HEK293 (cell line): ENCODE measurements around the gene CFAP57.

Experiments
- CTCF ChIA-PET: fragments of 350-600 bp; formaldehyde crosslinking; extraction: SDS; loops from one replicate; lab custom pipeline; 2021; ENCODE audit warnings: antibody characterized with exemption; lab: Yijun Ruan, JAX
- POLR2A ChIA-PET: fragments of 300-600 bp; formaldehyde crosslinking; extraction: SDS; loops from one replicate; lab custom pipeline; 2020; ENCODE audit warnings: antibody characterized with exemption, inconsistent platforms; lab: Yijun Ruan, JAX
- H3K27ac ChIP-seq: fragments of 200-500 bp; sonication (Bioruptor generic); 2 replicates; pipeline ENCODE4 v1.5.1; 2014; ENCODE audit warnings: low read depth, low read length, control low read depth, inconsistent platforms; ENCODE audit errors: extremely low read depth
- H3K36me3 ChIP-seq, 2 experiments: fragments of 200-500 bp in 1 of 2; sonication (Bioruptor generic) in 1 of 2; 1 replicate in 1 of 2; 2 replicates in 1 of 2; pipeline ENCODE4 v1.5.1; 2014 to 2017; ENCODE audit warnings: inconsistent platforms in 2 of 2, low read length in 2 of 2; ENCODE audit not compliant: control insufficient read depth in 2 of 2, insufficient read depth in 1 of 2
- H3K4me1 ChIP-seq: fragments of 200-500 bp; sonication (Bioruptor generic); 2 replicates; pipeline ENCODE4 v1.5.1; 2014; ENCODE audit warnings: mild to moderate bottlenecking, low read length, inconsistent platforms; ENCODE audit not compliant: control insufficient read depth, insufficient read depth
- H3K4me3 ChIP-seq: 2 replicates; pipeline ENCODE4 v1.5.1; 2011; ENCODE audit warnings: low read depth, mild to moderate bottlenecking, control low read depth, low read length, moderate library complexity
- H3K9me3 ChIP-seq: fragments of 200-500 bp; sonication (Bioruptor generic); 2 replicates; pipeline ENCODE4 v1.5.1; 2014; ENCODE audit warnings: low read depth, low read length, inconsistent platforms; ENCODE audit not compliant: control insufficient read depth, insufficient read depth
- ZNF121 ChIP-seq: fragments of 450-650 bp; formaldehyde crosslinking; IDR thresholded peaks from 2 replicates; pipeline ENCODE4 v1.5.1; 2016; ENCODE audit warnings: missing biosample characterization, missing genetic modification characterization
- ZNF585B ChIP-seq: fragments of 450-650 bp; formaldehyde crosslinking; IDR thresholded peaks from 2 replicates; pipeline ENCODE4 v1.5.1; 2016; ENCODE audit warnings: missing biosample characterization, missing genetic modification characterization
- ZNF747 ChIP-seq: fragments of 450-650 bp; formaldehyde crosslinking; IDR thresholded peaks from 2 replicates; pipeline ENCODE4 v1.5.1; 2016; ENCODE audit warnings: missing biosample characterization, missing genetic modification characterization

The CFAP57 gene

GRCh38 chr1:43303471-43304313, 131.6 kb downstream of the CFAP57 start:
- peak; percentile 95 for TF ChIP-seq ZNF121 (tag by site-specific recombination)
- peak; percentile 63 for TF ChIP-seq ZNF585B (tag by site-specific recombination)
- TF ChIP-seq ZNF747 (tag by site-specific recombination), result no peak
- TF ChIP-seq, all 188 proteins: peak for 2
- ChIA-PET CTCF (interaction anchor here (0.6 to 1.0 kb wide), 5 partner anchors 10 to 117 kb away, joined by 3 to 4 read pairs (median 3); no protein-coding TSS in a partner anchor), POLR2A (interaction anchor here (1.0 kb wide), 1 partner anchor 55 kb away, joined by 3 read pairs; no protein-coding TSS in a partner anchor)
- Histone ChIP-seq H3K36me3 (no peaks in the 10 kb centered on the region), H3K4me1 (no peaks in the 10 kb centered on the region), H3K27ac (no peak overlapping the region), H3K9me3 (no peaks in the 10 kb centered on the region), H3K4me3 (no peak overlapping the region)
